ENCODE data around the gene ADAM12. TPM values are rescaled to one million over a fixed set of nuclear protein-coding genes. Genes with fewer than 3 reads are reported as not detected.

Gene ADAM12
- total and polyA plus RNA-seq, 2 donors (not counting 3 experiments of a cell fraction or from before 2014, with no cell fraction given), result 0.22 to 0.33 TPM

DNA sequence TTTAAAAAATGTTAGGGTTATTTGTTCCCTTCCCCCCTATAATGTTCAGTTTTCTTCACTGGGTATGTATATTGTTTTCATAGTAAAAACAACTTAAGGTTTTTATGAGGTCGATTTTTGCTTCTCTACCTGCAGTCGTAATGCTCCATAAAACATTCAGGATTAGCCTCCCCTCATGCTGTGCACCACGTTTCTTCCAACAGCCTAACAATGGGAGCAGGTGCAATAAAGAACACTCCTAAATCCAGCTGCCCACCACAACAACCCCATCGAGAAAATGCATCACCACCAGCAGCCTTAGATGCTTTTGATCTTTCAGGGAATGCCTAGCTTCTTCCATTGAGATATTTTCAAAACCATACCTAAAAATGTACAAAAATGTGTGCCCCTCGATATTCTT lies 111.1 kb downstream of the ADAM12 start:
- Histone ChIP-seq H3K27ac (ENCODE audit: insufficient read depth, low read depth, low read length) (no peak overlapping the region), H3K9me1 (replicated peaks; ENCODE audit: control insufficient read depth, extremely low read depth, insufficient read depth, low read length) (no peaks in the 10 kb centered on the region), H3K4me3 (replicated peaks in 1 of 3; ENCODE audit: insufficient read depth in 1 of 3, low read depth in 1 of 3, low read length in 3 of 3) (no peak overlapping the region), H3K9me3 (replicated peaks; ENCODE audit: control insufficient read depth, insufficient read depth, low read length) (no peaks in the 10 kb centered on the region), H3K36me3 (ENCODE audit: control insufficient read depth in 2 of 2, extremely low read depth in 1 of 2, insufficient read depth in 2 of 2, low read length in 2 of 2) (no peaks in the 10 kb centered on the region), H3K4me2 (ENCODE audit: insufficient read depth, low read length) (no peak overlapping the region), H3K27me3 (ENCODE audit: control insufficient read depth in 2 of 2, insufficient read depth in 2 of 2, low read length in 2 of 2) (no peaks in the 10 kb centered on the region), H2AFZ (ENCODE audit: low read depth, low read length) (no peak overlapping the region), H3K9ac (replicated peaks; ENCODE audit: extremely low read depth, insufficient read depth, low read length) (no peak overlapping the region), H3K4me1 (ENCODE audit: control insufficient read depth, extremely low read depth, insufficient read depth, low read length) (no peaks in the 10 kb centered on the region), H4K20me1 (replicated peaks; ENCODE audit: control insufficient read depth, extremely low read depth, insufficient read depth, low read length) (no peaks in the 10 kb centered on the region), H3K79me2 (ENCODE audit: control insufficient read depth, insufficient read depth, low read length) (no peaks in the 10 kb centered on the region)
- no peak for FAIRE-seq
- BruUV-seq (replicated peaks), result no TSS peak
- intact Hi-C loops (cut with micrococcal nuclease), result no loop called here
- POLR2A ChIA-PET, result no interaction called here
- dilution Hi-C loops (cut with MboI; ENCODE audit: extremely low pct_ligation_motif_present, low sequenced_read_pairs), result no loop called here
- no peak for DNase-seq (ENCODE audit: low read depth, low spot score)
- TF ChIP-seq MYC (IDR thresholded peaks at IDR 0.05; ENCODE audit: low read depth, low read length) (no peak), EZH2 (IDR thresholded peaks at IDR 0.05; ENCODE audit: borderline replicate concordance, low read depth, low read length, severe bottlenecking) (no peak), POLR2AphosphoS5 (IDR thresholded peaks at IDR 0.05; ENCODE audit: insufficient read depth, low read depth, low read length) (no peak), POLR2A (IDR thresholded peaks at IDR 0.05; ENCODE audit: low read depth, low read length) (no peak), JUN (IDR thresholded peaks at IDR 0.05; ENCODE audit: borderline replicate concordance, insufficient read depth, insufficient read length, low read depth) (no peak), CTCF (IDR thresholded peaks at IDR 0.05; ENCODE audit: extremely low read depth in 1 of 2, insufficient read depth in 1 of 2, low read depth in 1 of 2, low read length in 2 of 2) (no peak), GATA2 (IDR thresholded peaks at IDR 0.05; ENCODE audit: insufficient read depth, insufficient read length, low read depth, low read length) (no peak), FOS (IDR thresholded peaks at IDR 0.05; ENCODE audit: borderline replicate concordance, insufficient read depth, low read length) (no peak)
- TF ChIP-seq, protein P1, sequence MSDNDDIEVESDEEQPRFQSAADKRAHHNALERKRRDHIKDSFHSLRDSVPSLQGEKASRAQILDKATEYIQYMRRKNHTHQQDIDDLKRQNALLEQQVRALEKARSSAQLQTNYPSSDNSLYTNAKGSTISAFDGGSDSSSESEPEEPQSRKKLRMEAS (IDR thresholded peaks at IDR 0.05; ENCODE audit: insufficient read depth, insufficient read length), result no peak
- CTCF ChIA-PET, result no interaction called here
